Measurements from ENCODE around the gene LDLR.
"Not testable (repeated sequence)": the region's sequence is repeated elsewhere in the genome, so short reads cannot be mapped to it uniquely, and the experiment has no call there.

LDLR gene

GRCh38 chr19:11093689-11094238 lies 4.5 kb downstream of the LDLR start:
- H4K20me1 ChIP-seq (ENCODE audit: low read depth, low read length), result peaks cover 33% of the 10 kb centered on the region; the same call in 1 of the 2 replicates
- peaks cover 6% of the 10 kb centered on the region; the same call in 1 of the 2 replicates for H3F3A ChIP-seq (ENCODE audit: insufficient read depth)
- no peak overlapping the region for H2AFZ ChIP-seq (ENCODE audit: low read depth, low read length, severe bottlenecking)
- no peak overlapping the region for H3K4me3 ChIP-seq (ENCODE audit: insufficient read depth, low read length, poor library complexity, severe bottlenecking)
- peaks cover 83% of the 10 kb centered on the region for H3K79me2 ChIP-seq (ENCODE audit: insufficient read depth, low read length)
- no peak overlapping the region for H3K27ac ChIP-seq (ENCODE audit: low read depth, low read length)
- peaks cover 8% of the 10 kb centered on the region; the same call in 1 of the 2 replicates for H3K36me3 ChIP-seq (ENCODE audit: low read length)
- no peak for TF ChIP-seq CTCF (IDR thresholded peaks at IDR 0.05; ENCODE audit: insufficient read depth, low read length, poor library complexity, severe bottlenecking)
- no peaks in the 10 kb centered on the region for H3K27me3 ChIP-seq (ENCODE audit: low read length)
- no peaks in the 10 kb centered on the region for H3K9me3 ChIP-seq (ENCODE audit: insufficient read depth, low read length)
- no peaks in the 10 kb centered on the region for H3K9me2 ChIP-seq (replicated peaks; ENCODE audit: insufficient read depth, low read length)
- no peak overlapping the region for H3K4me2 ChIP-seq (ENCODE audit: low read depth, low read length, poor library complexity, severe bottlenecking)
- H3K9ac ChIP-seq (ENCODE audit: low read length), result no peak overlapping the region

GRCh38 chr19:11094520-11094894 lies 5.2 kb downstream of the LDLR start:
- H2AFZ ChIP-seq (ENCODE audit: low read depth, low read length, severe bottlenecking), result no peak overlapping the region
- no peaks in the 10 kb centered on the region for H3K9me3 ChIP-seq (ENCODE audit: insufficient read depth, low read length)
- peaks cover 33% of the 10 kb centered on the region for H4K20me1 ChIP-seq (ENCODE audit: low read depth, low read length)
- H3K36me3 ChIP-seq (ENCODE audit: low read length), result peaks cover 12% of the 10 kb centered on the region; the same call in 1 of the 2 replicates
- no peaks in the 10 kb centered on the region for H3K27me3 ChIP-seq (ENCODE audit: low read length)
- no peak overlapping the region for H3K9ac ChIP-seq (ENCODE audit: low read length)
- H3F3A ChIP-seq (ENCODE audit: insufficient read depth), result peaks cover 11% of the 10 kb centered on the region; the same call in 1 of the 2 replicates
- no peaks in the 10 kb centered on the region for H3K9me2 ChIP-seq (replicated peaks; ENCODE audit: insufficient read depth, low read length)
- no peak overlapping the region for H3K4me3 ChIP-seq (ENCODE audit: insufficient read depth, low read length, poor library complexity, severe bottlenecking)
- H3K79me2 ChIP-seq (ENCODE audit: insufficient read depth, low read length), result peaks cover 90% of the 10 kb centered on the region
- H3K27ac ChIP-seq (ENCODE audit: low read depth, low read length), result no peak overlapping the region
- H3K4me2 ChIP-seq (ENCODE audit: low read depth, low read length, poor library complexity, severe bottlenecking), result no peak overlapping the region
- no peak for TF ChIP-seq CTCF (IDR thresholded peaks at IDR 0.05; ENCODE audit: insufficient read depth, low read length, poor library complexity, severe bottlenecking)
- TF ChIP-seq EZH2phosphoT487 (conservative IDR thresholded peaks at IDR 0.05; ENCODE audit: low read length), result no peak

GRCh38 chr19:11096210-11096841 lies 7.1 kb downstream of the LDLR start:
- Histone ChIP-seq H3K4me2 (ENCODE audit: low read depth, low read length, poor library complexity, severe bottlenecking) (no peak overlapping the region), H3K36me3 (ENCODE audit: low read length) (peaks cover 8% of the 10 kb centered on the region; the same call in 1 of the 2 replicates)

GRCh38 chr19:11097367-11097766 lies 8.1 kb downstream of the LDLR start:
- Histone ChIP-seq H4K20me1 (ENCODE audit: low read depth, low read length) (peaks cover 29% of the 10 kb centered on the region), H3F3A (ENCODE audit: insufficient read depth) (peaks cover 10% of the 10 kb centered on the region; the same call in 1 of the 2 replicates), H3K79me2 (ENCODE audit: insufficient read depth, low read length) (peaks cover 86% of the 10 kb centered on the region)
- H3K9me3 ChIP-seq (ENCODE audit: insufficient read depth, low read length); H3K4me3 ChIP-seq (ENCODE audit: insufficient read depth, low read length, poor library complexity, severe bottlenecking); H2AFZ ChIP-seq (ENCODE audit: low read depth, low read length, severe bottlenecking); H3K27ac ChIP-seq (ENCODE audit: low read depth, low read length); H3K9me2 ChIP-seq (replicated peaks; ENCODE audit: insufficient read depth, low read length); H3K4me2 ChIP-seq (ENCODE audit: low read depth, low read length, poor library complexity, severe bottlenecking); H3K36me3 ChIP-seq (ENCODE audit: low read length); H3K9ac ChIP-seq (ENCODE audit: low read length); H3K27me3 ChIP-seq (ENCODE audit: low read length): not testable (repeated sequence)

More at GRCh38 chr19:11096210-11096841, 7.1 kb downstream of the LDLR start:
- Histone ChIP-seq H3K9ac (ENCODE audit: low read length) (no peak overlapping the region), H3K27me3 (ENCODE audit: low read length) (no peaks in the 10 kb centered on the region), H3K4me3 (ENCODE audit: insufficient read depth, low read length, poor library complexity, severe bottlenecking) (no peak overlapping the region), H3K9me2 (replicated peaks; ENCODE audit: insufficient read depth, low read length) (no peaks in the 10 kb centered on the region), H3K9me3 (ENCODE audit: insufficient read depth, low read length) (no peaks in the 10 kb centered on the region), H3F3A (ENCODE audit: insufficient read depth) (peaks cover 14% of the 10 kb centered on the region; the same call in 1 of the 2 replicates), H4K20me1 (ENCODE audit: low read depth, low read length) (peaks cover 33% of the 10 kb centered on the region), H2AFZ (ENCODE audit: low read depth, low read length, severe bottlenecking) (no peak overlapping the region), H3K79me2 (ENCODE audit: insufficient read depth, low read length) (peaks cover 97% of the 10 kb centered on the region), H3K27ac (ENCODE audit: low read depth, low read length) (no peak overlapping the region)
- TF ChIP-seq CTCF (IDR thresholded peaks at IDR 0.05; ENCODE audit: insufficient read depth, low read length, poor library complexity, severe bottlenecking), result no peak
- no peak for TF ChIP-seq EZH2phosphoT487 (conservative IDR thresholded peaks at IDR 0.05; ENCODE audit: low read length)

Data from SU-DHL-6 (cell line).